LNCAP (cell line): ENCODE measurements around the gene MYO16.

ENCODE experiments used
- TF ChIP-seq, protein P1 (sequence below): fragments of 450-650 bp; IDR thresholded peaks from 2 replicates; pipeline ENCODE4 v1.5.1; 2017; ENCODE audit warnings: mild to moderate bottlenecking

Gene MYO16

DNA sequence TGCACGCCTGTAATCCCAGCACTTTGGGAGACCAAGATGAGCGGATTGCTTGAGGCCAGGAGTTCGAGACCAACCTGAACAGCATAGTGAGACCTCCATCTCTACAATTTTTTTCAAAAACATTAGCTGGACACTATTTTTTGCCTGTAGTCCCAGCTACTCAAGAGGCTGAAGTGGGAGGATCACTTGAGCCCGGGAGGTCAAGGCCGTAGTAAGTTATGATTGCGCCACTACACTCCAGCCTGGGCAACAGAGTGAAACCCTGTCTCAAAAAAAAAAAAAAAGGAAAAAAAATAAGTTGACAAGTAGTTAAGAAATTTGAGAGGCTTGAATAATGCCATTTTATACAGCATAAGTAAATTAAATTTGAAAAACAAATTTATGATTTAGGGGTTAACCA lies 330.6 kb downstream of the MYO16 start:
- TF ChIP-seq, protein P1, sequence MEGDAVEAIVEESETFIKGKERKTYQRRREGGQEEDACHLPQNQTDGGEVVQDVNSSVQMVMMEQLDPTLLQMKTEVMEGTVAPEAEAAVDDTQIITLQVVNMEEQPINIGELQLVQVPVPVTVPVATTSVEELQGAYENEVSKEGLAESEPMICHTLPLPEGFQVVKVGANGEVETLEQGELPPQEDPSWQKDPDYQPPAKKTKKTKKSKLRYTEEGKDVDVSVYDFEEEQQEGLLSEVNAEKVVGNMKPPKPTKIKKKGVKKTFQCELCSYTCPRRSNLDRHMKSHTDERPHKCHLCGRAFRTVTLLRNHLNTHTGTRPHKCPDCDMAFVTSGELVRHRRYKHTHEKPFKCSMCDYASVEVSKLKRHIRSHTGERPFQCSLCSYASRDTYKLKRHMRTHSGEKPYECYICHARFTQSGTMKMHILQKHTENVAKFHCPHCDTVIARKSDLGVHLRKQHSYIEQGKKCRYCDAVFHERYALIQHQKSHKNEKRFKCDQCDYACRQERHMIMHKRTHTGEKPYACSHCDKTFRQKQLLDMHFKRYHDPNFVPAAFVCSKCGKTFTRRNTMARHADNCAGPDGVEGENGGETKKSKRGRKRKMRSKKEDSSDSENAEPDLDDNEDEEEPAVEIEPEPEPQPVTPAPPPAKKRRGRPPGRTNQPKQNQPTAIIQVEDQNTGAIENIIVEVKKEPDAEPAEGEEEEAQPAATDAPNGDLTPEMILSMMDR, result no peak

GRCh38 chr13:108961542-108962125 lies 332.2 kb downstream of the MYO16 start:
- TF ChIP-seq, protein P1, result peak; percentile 63

- TF ChIP-seq, protein P1, result no peak
Measured at GRCh38 chr13:108962654-108963053, 333.2 kb downstream of the MYO16 start.

GRCh38 chr13:108963276-108963810 lies 333.9 kb downstream of the MYO16 start:
- TF ChIP-seq, protein P1, result no peak

- TF ChIP-seq, protein P1, result no peak
Measured at GRCh38 chr13:108963846-108964600, 334.6 kb downstream of the MYO16 start.

GRCh38 chr13:108964606-108965005 lies 335.2 kb downstream of the MYO16 start:
- TF ChIP-seq, protein P1, result no peak

DNA sequence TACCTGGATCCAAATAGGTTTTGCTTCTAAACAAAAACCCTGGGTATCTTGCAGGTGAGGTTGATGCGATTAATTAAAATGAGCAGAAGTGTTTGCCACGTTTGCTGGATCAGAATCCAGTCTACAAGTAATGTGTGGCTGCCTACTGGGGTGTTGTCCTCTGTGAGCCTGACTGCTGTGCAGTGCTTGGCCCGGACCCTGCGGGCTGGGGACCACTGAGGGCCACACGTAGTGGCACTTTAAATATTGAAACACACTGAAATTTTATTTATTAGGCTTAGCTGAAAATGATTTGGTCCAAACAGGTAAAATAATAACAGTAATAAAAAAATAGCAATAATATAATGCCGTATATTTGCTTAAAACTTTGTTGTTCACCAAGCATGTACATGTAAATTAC lies 338.0 kb downstream of the MYO16 start:
- TF ChIP-seq, protein P1, result no peak
